Body of pancreas (tissue), 4 donors: ENCODE measurements around the gene VNN1.

Source experiments
- POLR2A ChIP-seq, 3 donors: fragments of 450-650 bp; IDR thresholded peaks; one replicate each; pipeline ENCODE4 v1.6.1; 2016; ENCODE audit warnings: antibody characterized with exemption in 3 of 3, mild to moderate bottlenecking in 2 of 3
- TF ChIP-seq, protein P1 (sequence below), 7 experiments: fragments of 450-650 bp in 4 of 7; fragments of 200-600 bp in 3 of 7; sonication (generic) in 3 of 7; IDR thresholded peaks; one replicate each; pipeline ENCODE4 v1.5.1; 2016 to 2019; ENCODE audit warnings: antibody characterized with exemption in 7 of 7

DNA sequence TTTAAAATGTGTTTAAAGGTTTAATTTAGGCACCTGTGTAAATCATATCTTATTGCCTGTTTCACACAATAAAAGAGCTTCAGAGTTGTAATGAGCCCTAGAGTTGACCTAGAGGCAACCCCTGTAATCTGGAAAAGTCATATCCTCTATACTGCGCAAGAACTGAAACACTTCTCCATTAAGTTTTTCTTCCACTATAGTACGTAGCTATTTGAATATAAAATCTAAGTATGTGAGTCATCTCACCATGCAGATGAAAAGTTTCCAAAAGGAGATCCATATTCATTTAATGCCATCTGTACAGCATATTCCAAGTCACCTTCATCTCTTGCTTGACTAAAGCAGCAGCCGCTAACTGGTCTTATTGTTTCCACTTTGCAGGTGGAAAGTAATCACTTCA is 28.8 kb downstream of the VNN1 start:
- TF ChIP-seq POLR2A (IDR thresholded peaks at IDR 0.05) = no peak
- TF ChIP-seq, protein P1, sequence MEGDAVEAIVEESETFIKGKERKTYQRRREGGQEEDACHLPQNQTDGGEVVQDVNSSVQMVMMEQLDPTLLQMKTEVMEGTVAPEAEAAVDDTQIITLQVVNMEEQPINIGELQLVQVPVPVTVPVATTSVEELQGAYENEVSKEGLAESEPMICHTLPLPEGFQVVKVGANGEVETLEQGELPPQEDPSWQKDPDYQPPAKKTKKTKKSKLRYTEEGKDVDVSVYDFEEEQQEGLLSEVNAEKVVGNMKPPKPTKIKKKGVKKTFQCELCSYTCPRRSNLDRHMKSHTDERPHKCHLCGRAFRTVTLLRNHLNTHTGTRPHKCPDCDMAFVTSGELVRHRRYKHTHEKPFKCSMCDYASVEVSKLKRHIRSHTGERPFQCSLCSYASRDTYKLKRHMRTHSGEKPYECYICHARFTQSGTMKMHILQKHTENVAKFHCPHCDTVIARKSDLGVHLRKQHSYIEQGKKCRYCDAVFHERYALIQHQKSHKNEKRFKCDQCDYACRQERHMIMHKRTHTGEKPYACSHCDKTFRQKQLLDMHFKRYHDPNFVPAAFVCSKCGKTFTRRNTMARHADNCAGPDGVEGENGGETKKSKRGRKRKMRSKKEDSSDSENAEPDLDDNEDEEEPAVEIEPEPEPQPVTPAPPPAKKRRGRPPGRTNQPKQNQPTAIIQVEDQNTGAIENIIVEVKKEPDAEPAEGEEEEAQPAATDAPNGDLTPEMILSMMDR (IDR thresholded peaks at IDR 0.05) = no peak
